Ascending aorta (tissue), 2 donors: Measurements from ENCODE around the gene PNLIPRP2. TPM values are rescaled to one million over a fixed set of nuclear protein-coding genes. Genes with fewer than 3 reads are reported as not detected.

Experiments
- DNase-seq, 2 donors: peaks; one replicate each; pipeline ENCODE4 v3.0.0-alpha.2; 2019; ENCODE audit warnings: low spot score in 2 of 2
- H3K27ac ChIP-seq, 2 donors: fragments of 200-600 bp; sonication (generic); one replicate each; pipeline ENCODE4 v1.5.1; 2016 to 2017; ENCODE audit warnings: mild to moderate bottlenecking in 1 of 2
- H3K27me3 ChIP-seq: fragments of 200-600 bp; sonication (generic); one replicate; pipeline ENCODE4 v1.5.1; 2017
- H3K36me3 ChIP-seq, 2 donors: fragments of 200-600 bp; sonication (generic); one replicate each; pipeline ENCODE4 v1.5.1; 2016
- H3K4me1 ChIP-seq, 2 donors: fragments of 200-600 bp; sonication (generic); one replicate each; pipeline ENCODE4 v1.5.1; 2016 to 2017; ENCODE audit warnings: mild to moderate bottlenecking in 1 of 2
- H3K4me3 ChIP-seq, 2 donors: fragments of 200-600 bp; sonication (generic); one replicate each; pipeline ENCODE4 v1.5.1; 2016 to 2017; ENCODE audit warnings: mild to moderate bottlenecking in 1 of 2
- H3K9me3 ChIP-seq, 2 donors: fragments of 200-600 bp; sonication (generic); one replicate each; pipeline ENCODE4 v1.5.1; 2016
- CTCF ChIP-seq, 3 experiments: fragments of 200-600 bp in 2 of 3; fragments of 450-650 bp in 1 of 3; sonication (generic) in 2 of 3; IDR thresholded peaks; one replicate each; pipeline ENCODE4 v1.5.1; 2016 to 2019; ENCODE audit warnings: antibody characterized with exemption in 3 of 3, mild to moderate bottlenecking in 1 of 3, moderate library complexity in 1 of 3
- intact Hi-C: fragments of 100-400 bp; cut with DNase I; formaldehyde crosslinking; loops from one replicate; pipeline ENCODE4 v1.15.1; 2023
- total RNA-seq: library from RNA; depleted of rRNA; stranded (reverse); fragments of >200 nt; gene quantifications from one replicate; pipeline ENCODE4 v1.1.0, GENCODE V29; 2016

Gene PNLIPRP2
- total RNA-seq, 1 donor from 2014 or later = not detected

- no peaks in the 10 kb centered on the region for H3K36me3 ChIP-seq
- H3K27me3 ChIP-seq = no peaks in the 10 kb centered on the region
- no peak overlapping the region for H3K27ac ChIP-seq
- no peak overlapping the region for H3K4me3 ChIP-seq
- DNase-seq = no peak
- no peak for TF ChIP-seq CTCF (IDR thresholded peaks at IDR 0.05)
- intact Hi-C loops = no loop called here
- no peaks in the 10 kb centered on the region for H3K9me3 ChIP-seq
- H3K4me1 ChIP-seq = no peaks in the 10 kb centered on the region
Measured at GRCh38 chr10:116637830-116638229, 17.1 kb downstream of the PNLIPRP2 start.

GRCh38 chr10:116646502-116646901 lies 25.7 kb downstream of the PNLIPRP2 start:
- no peak for DNase-seq
- intact Hi-C loops = no loop called here
- no peak for TF ChIP-seq CTCF (IDR thresholded peaks at IDR 0.05)

DNA sequence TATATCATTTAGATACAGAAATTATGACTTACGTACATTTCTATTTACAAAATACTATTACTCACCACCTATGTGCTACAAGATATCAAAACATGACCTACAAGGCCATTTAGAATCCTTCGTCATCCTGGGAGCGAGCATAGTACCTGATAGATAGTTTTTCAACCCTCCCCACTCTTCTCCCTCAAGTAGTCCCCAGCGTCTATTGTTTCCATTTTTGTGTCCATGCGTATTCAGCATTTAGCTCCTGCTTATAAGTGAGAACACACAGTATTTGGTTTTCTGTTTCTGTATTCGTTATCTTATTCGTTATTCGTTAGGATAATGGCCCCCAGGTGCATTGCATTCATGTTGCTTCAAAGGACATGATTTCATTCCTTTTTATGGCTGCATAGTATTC lies 28.1 kb downstream of the PNLIPRP2 start:
- TF ChIP-seq CTCF (IDR thresholded peaks at IDR 0.05) = no peak
- no peak overlapping the region for H3K27ac ChIP-seq
- H3K36me3 ChIP-seq = no peaks in the 10 kb centered on the region
- DNase-seq = no peak
- peaks cover 0 to 5% of the 10 kb centered on the region in 2 donors for H3K9me3 ChIP-seq
- no peaks in the 10 kb centered on the region for H3K27me3 ChIP-seq
- intact Hi-C loops = no loop called here
- no peak overlapping the region for H3K4me3 ChIP-seq
- H3K4me1 ChIP-seq = no peaks in the 10 kb centered on the region

More at GRCh38 chr10:116646502-116646901, 25.7 kb downstream of the PNLIPRP2 start:
- H3K27me3 ChIP-seq = no peaks in the 10 kb centered on the region
- H3K4me3 ChIP-seq = no peak overlapping the region
- H3K27ac ChIP-seq = no peak overlapping the region
- H3K36me3 ChIP-seq = no peaks in the 10 kb centered on the region
- H3K4me1 ChIP-seq = no peaks in the 10 kb centered on the region
- H3K9me3 ChIP-seq = peaks cover 0 to 5% of the 10 kb centered on the region in 2 donors

- H3K27me3 ChIP-seq = no peaks in the 10 kb centered on the region
- peaks cover 0 to 5% of the 10 kb centered on the region in 2 donors for H3K9me3 ChIP-seq
- no peaks in the 10 kb centered on the region for H3K4me1 ChIP-seq
- TF ChIP-seq CTCF (IDR thresholded peaks at IDR 0.05) = no peak
- DNase-seq = no peak
- intact Hi-C loops = no loop called here
- H3K27ac ChIP-seq = no peak overlapping the region
- no peaks in the 10 kb centered on the region for H3K36me3 ChIP-seq
- H3K4me3 ChIP-seq = no peak overlapping the region
Measured at GRCh38 chr10:116653885-116654284, 33.1 kb downstream of the PNLIPRP2 start.

DNA sequence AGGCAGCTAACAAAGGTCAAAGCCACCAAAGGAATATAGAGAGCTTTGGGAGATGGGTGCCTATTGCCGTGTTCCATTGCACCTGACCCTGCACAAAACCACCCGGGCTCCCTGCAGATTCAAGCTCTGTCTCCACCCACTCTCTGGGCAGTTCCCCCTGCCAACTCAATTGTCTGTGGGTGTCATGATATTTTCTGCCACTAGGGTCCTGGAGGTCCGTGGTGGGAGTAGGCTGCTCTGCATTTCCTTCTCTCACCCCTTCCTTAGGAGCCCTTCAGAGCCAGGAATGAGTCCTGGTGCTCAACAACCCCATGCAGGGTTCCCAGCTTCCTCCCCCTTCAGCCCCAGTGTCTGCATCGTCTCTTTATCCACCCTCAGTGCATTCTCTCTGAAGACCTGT lies 34.1 kb downstream of the PNLIPRP2 start:
- Histone ChIP-seq H3K9me3 (peaks cover 0 to 5% of the 10 kb centered on the region in 2 donors), H3K27me3 (no peaks in the 10 kb centered on the region), H3K4me1 (no peaks in the 10 kb centered on the region), H3K4me3 (no peak overlapping the region), H3K27ac (no peak overlapping the region), H3K36me3 (no peaks in the 10 kb centered on the region)
- no peak for DNase-seq
- TF ChIP-seq CTCF (IDR thresholded peaks at IDR 0.05) = no peak
- intact Hi-C loops = no loop called here

- Histone ChIP-seq H3K36me3 (no peaks in the 10 kb centered on the region), H3K27me3 (no peaks in the 10 kb centered on the region), H3K4me3 (no peak overlapping the region), H3K27ac (no peak overlapping the region), H3K9me3 (peaks cover 0 to 5% of the 10 kb centered on the region in 2 donors), H3K4me1 (no peaks in the 10 kb centered on the region)
- intact Hi-C loops = no loop called here
- no peak for DNase-seq
- TF ChIP-seq CTCF (IDR thresholded peaks at IDR 0.05) = no peak
Measured at GRCh38 chr10:116655568-116655967, 34.8 kb downstream of the PNLIPRP2 start.
